GM23338 (cell line): ENCODE data around the gene NANOS2.

Source experiments
- POLR2AphosphoS5 ChIP-seq: IDR thresholded peaks from 2 replicates; pipeline ENCODE4 v1.6.1; 2016; ENCODE audit warnings: antibody characterized with exemption, low read depth
- REST ChIP-seq: IDR thresholded peaks from one replicate; pipeline ENCODE4 v1.6.1; 2018; ENCODE audit warnings: antibody characterized with exemption; ENCODE audit not compliant: unreplicated experiment
- TF ChIP-seq, protein P1 (sequence below), 2 experiments: fragments of 200-600 bp in 1 of 2; sonication (generic) in 1 of 2; conservative IDR thresholded peaks; 2 replicates each; pipeline versions ENCODE4 v1.5.1 to v1.6.1; 2016 to 2017; ENCODE audit warnings: antibody characterized with exemption in 2 of 2, low read depth in 2 of 2, mild to moderate bottlenecking in 2 of 2, moderate library complexity in 1 of 2

- TF ChIP-seq POLR2AphosphoS5 = no peak
- TF ChIP-seq, protein P1, sequence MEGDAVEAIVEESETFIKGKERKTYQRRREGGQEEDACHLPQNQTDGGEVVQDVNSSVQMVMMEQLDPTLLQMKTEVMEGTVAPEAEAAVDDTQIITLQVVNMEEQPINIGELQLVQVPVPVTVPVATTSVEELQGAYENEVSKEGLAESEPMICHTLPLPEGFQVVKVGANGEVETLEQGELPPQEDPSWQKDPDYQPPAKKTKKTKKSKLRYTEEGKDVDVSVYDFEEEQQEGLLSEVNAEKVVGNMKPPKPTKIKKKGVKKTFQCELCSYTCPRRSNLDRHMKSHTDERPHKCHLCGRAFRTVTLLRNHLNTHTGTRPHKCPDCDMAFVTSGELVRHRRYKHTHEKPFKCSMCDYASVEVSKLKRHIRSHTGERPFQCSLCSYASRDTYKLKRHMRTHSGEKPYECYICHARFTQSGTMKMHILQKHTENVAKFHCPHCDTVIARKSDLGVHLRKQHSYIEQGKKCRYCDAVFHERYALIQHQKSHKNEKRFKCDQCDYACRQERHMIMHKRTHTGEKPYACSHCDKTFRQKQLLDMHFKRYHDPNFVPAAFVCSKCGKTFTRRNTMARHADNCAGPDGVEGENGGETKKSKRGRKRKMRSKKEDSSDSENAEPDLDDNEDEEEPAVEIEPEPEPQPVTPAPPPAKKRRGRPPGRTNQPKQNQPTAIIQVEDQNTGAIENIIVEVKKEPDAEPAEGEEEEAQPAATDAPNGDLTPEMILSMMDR (conservative IDR thresholded peaks at IDR 0.05; ENCODE audit: low read depth in 2 of 2) = no peak
- TF ChIP-seq REST = no peak
These were observed 49.2 kb downstream of the NANOS2 start for GRCh38 chr19:45865269-45865948.
